ENCODE measurements around the gene HPSE. TPM values are rescaled to one million over a fixed set of nuclear protein-coding genes. Genes with fewer than 3 reads are reported as not detected.
"Not testable (repeated sequence)": the region's sequence is repeated elsewhere in the genome, so short reads cannot be mapped to it uniquely, and the experiment has no call there.

HPSE gene
- total and polyA plus RNA-seq, 7 donors = 0.06 to 0.64 (median 0.34) TPM

GRCh38 chr4:83329521-83330110 lies 5.0 kb downstream of the HPSE start:
- intact Hi-C loops (cut with DNase I) = no loop called here
- WGBS, 3 donors = 58 to 67% (median 67%) methylated on average over 5 of the region's 5 CpGs

GRCh38 chr4:83328521-83329187 lies 6.0 kb downstream of the HPSE start:
- Histone ChIP-seq H3K27me3 (ENCODE audit: insufficient read depth in 3 of 3, low read length in 2 of 3) (peaks cover 0 to 8% (median 1%) of the 10 kb centered on the region in 3 donors), H3K4me1 (no peaks in the 10 kb centered on the region), H3K4me3 (no peak overlapping the region), H3K9me3 (no peaks in the 10 kb centered on the region), H3K27ac (no peak overlapping the region), H3K36me3 (ENCODE audit: insufficient read depth in 1 of 2, low read depth in 1 of 2) (no peaks in the 10 kb centered on the region)
- DNase-seq = no peak
- ATAC-seq = no peak
- intact Hi-C loops (cut with DNase I) = no loop called here
- 39 to 44% (median 41%) methylated on average over 7 of the region's 7 CpGs for WGBS, 3 donors
- TF ChIP-seq CTCF (IDR thresholded peaks at IDR 0.05) = no peak

More at GRCh38 chr4:83329521-83330110, 5.0 kb downstream of the HPSE start:
- Histone ChIP-seq H3K4me1 (no peaks in the 10 kb centered on the region), H3K27ac (no peak overlapping the region), H3K9me3 (no peaks in the 10 kb centered on the region), H3K4me3 (no peak overlapping the region), H3K36me3 (ENCODE audit: insufficient read depth in 1 of 2, low read depth in 1 of 2) (no peaks in the 10 kb centered on the region), H3K27me3 (ENCODE audit: insufficient read depth in 3 of 3, low read length in 2 of 3) (peaks cover 0 to 14% (median 6%) of the 10 kb centered on the region in 3 donors)
- no peak for ATAC-seq
- DNase-seq = no peak
- no peak for TF ChIP-seq CTCF (IDR thresholded peaks at IDR 0.05)

GRCh38 chr4:83326546-83326945 lies 8.1 kb downstream of the HPSE start:
- intact Hi-C loops (cut with DNase I) = no loop called here
- Histone ChIP-seq H3K27me3 (ENCODE audit: insufficient read depth in 3 of 3, low read length in 2 of 3) (peaks cover 0 to 3% (median 0%) of the 10 kb centered on the region in 3 donors), H3K4me3 (no peak overlapping the region), H3K36me3 (ENCODE audit: insufficient read depth in 1 of 2, low read depth in 1 of 2) (no peaks in the 10 kb centered on the region), H3K9me3 (no peaks in the 10 kb centered on the region), H3K4me1 (no peaks in the 10 kb centered on the region), H3K27ac (no peak overlapping the region)
- 77 to 92% (median 78%) methylated on average over 8 of the region's 8 CpGs for WGBS, 3 donors
- DNase-seq = no peak
- no peak for TF ChIP-seq CTCF (IDR thresholded peaks at IDR 0.05)
- ATAC-seq = no peak

- WGBS, 3 donors = 77 to 86% (median 82%) methylated on average over 4 of the region's 4 CpGs
- H3K27ac ChIP-seq; H3K9me3 ChIP-seq; H3K27me3 ChIP-seq (ENCODE audit: insufficient read depth in 3 of 3, low read length in 2 of 3); DNase-seq; H3K4me3 ChIP-seq; H3K36me3 ChIP-seq (ENCODE audit: insufficient read depth in 1 of 2, low read depth in 1 of 2); intact Hi-C loops (cut with DNase I); ATAC-seq; H3K4me1 ChIP-seq: not testable (repeated sequence)
Observed at GRCh38 chr4:83325306-83325705, 9.3 kb downstream of the HPSE start.

- ATAC-seq (no peak), DNase-seq (no peak)
- no peak for TF ChIP-seq CTCF (IDR thresholded peaks at IDR 0.05)
- H3K9me3 ChIP-seq = no peaks in the 10 kb centered on the region
- H3K27me3 ChIP-seq (ENCODE audit: insufficient read depth in 3 of 3, low read length in 2 of 3) = no peaks in the 10 kb centered on the region
- no peaks in the 10 kb centered on the region for H3K4me1 ChIP-seq
- intact Hi-C loops (cut with DNase I) = no loop called here
- H3K27ac ChIP-seq = no peak overlapping the region
- WGBS, 3 donors = 90 to 94% (median 92%) methylated on average over 3 of the region's 3 CpGs
- no peaks in the 10 kb centered on the region for H3K36me3 ChIP-seq (ENCODE audit: insufficient read depth in 1 of 2, low read depth in 1 of 2)
- H3K4me3 ChIP-seq = no peak overlapping the region
Observed at GRCh38 chr4:83323136-83323535, 11.5 kb downstream of the HPSE start.

All from psoas muscle (tissue), 8 donors.